Subcutaneous abdominal adipose tissue (tissue), 5 donors: ENCODE data around the gene CRY2.
A peak's percentile ranks its signal among the peaks of the same experiment; 100 is the strongest.
"Not testable (repeated sequence)": the region's sequence is repeated elsewhere in the genome, so short reads cannot be mapped to it uniquely, and the experiment has no call there.

Experiments
- H3K27ac ChIP-seq: one replicate; pipeline ENCODE4 v1.7.0; 2013; ENCODE audit warnings: low read depth, mild to moderate bottlenecking, inconsistent platforms, low read length, moderate library complexity
- H3K27me3 ChIP-seq, 5 donors: one replicate each; pipeline ENCODE4 v1.7.0; 2013; ENCODE audit warnings: low read length in 5 of 5, inconsistent platforms in 1 of 5; ENCODE audit not compliant: control insufficient read depth in 5 of 5, insufficient read depth in 4 of 5
- H3K36me3 ChIP-seq, 5 donors: one replicate each; pipeline ENCODE4 v1.7.0; 2013; ENCODE audit warnings: low read length in 5 of 5; ENCODE audit not compliant: control insufficient read depth in 5 of 5, insufficient read depth in 5 of 5
- H3K4me1 ChIP-seq, 5 donors: one replicate each; pipeline ENCODE4 v1.7.0; 2013; ENCODE audit warnings: low read length in 5 of 5, mild to moderate bottlenecking in 3 of 5, moderate library complexity in 1 of 5; ENCODE audit not compliant: control insufficient read depth in 5 of 5, insufficient read depth in 5 of 5
- H3K4me3 ChIP-seq, 5 donors: one replicate each; pipeline ENCODE4 v1.7.0; 2013; ENCODE audit warnings: low read length in 5 of 5, low read depth in 1 of 5
- H3K9ac ChIP-seq, 5 donors: one replicate each; pipeline ENCODE4 v1.7.0; 2013; ENCODE audit warnings: low read length in 5 of 5, mild to moderate bottlenecking in 4 of 5, moderate library complexity in 3 of 5
- H3K9me3 ChIP-seq, 5 donors: one replicate each; pipeline ENCODE4 v1.7.0; 2013; ENCODE audit warnings: low read length in 5 of 5; ENCODE audit not compliant: control insufficient read depth in 5 of 5
- donor health status: healthy.
- donor health status: healthy.
- donor health status: healthy.
- donor health status: healthy.
- donor health status: healthy.

Gene CRY2

GRCh38 chr11:45811571-45812290 is 35.5 kb upstream of the CRY2 start:
- Histone ChIP-seq H3K9me3 (no peaks in the 10 kb centered on the region), H3K4me3 (no peak overlapping the region), H3K27me3 (no peaks in the 10 kb centered on the region), H3K27ac (peak overlapping the region; percentile 10), H3K4me1 (peaks cover 12 to 43% (median 23%) of the 10 kb centered on the region in 5 donors), H3K36me3 (peaks cover 0 to 35% (median 32%) of the 10 kb centered on the region in 5 donors), H3K9ac (peak overlapping the region in 1 of 5 donors; percentile 19)

- H3K9me3 ChIP-seq, result no peaks in the 10 kb centered on the region
Observed at GRCh38 chr11:45812581-45813548, 34.4 kb upstream of the CRY2 start.

GRCh38 chr11:45815747-45816146 is 31.5 kb upstream of the CRY2 start:
- H3K27me3 ChIP-seq, result no peaks in the 10 kb centered on the region
- H3K9ac ChIP-seq, result no peak overlapping the region
- H3K36me3 ChIP-seq, result peaks cover 0 to 20% (median 18%) of the 10 kb centered on the region in 5 donors
- no peak overlapping the region for H3K4me3 ChIP-seq
- no peak overlapping the region for H3K27ac ChIP-seq
- peaks cover 0 to 17% (median 3%) of the 10 kb centered on the region in 5 donors for H3K4me1 ChIP-seq
- H3K9me3 ChIP-seq, result no peaks in the 10 kb centered on the region

More at GRCh38 chr11:45812581-45813548, 34.4 kb upstream of the CRY2 start:
- Histone ChIP-seq H3K9ac (peak overlapping the region in 1 of 5 donors; percentile 2), H3K27me3 (no peaks in the 10 kb centered on the region), H3K27ac (no peak overlapping the region), H3K4me1 (peaks cover 2 to 34% (median 12%) of the 10 kb centered on the region in 5 donors), H3K36me3 (peaks cover 0 to 35% (median 31%) of the 10 kb centered on the region in 5 donors), H3K4me3 (no peak overlapping the region)

GRCh38 chr11:45816614-45817013 is 30.7 kb upstream of the CRY2 start:
- Histone ChIP-seq H3K9me3 (no peaks in the 10 kb centered on the region), H3K4me3 (no peak overlapping the region), H3K36me3 (peaks cover 0 to 11% (median 10%) of the 10 kb centered on the region in 5 donors), H3K27ac (no peak overlapping the region), H3K27me3 (no peaks in the 10 kb centered on the region), H3K9ac (no peak overlapping the region), H3K4me1 (peaks cover 0 to 8% (median 3%) of the 10 kb centered on the region in 5 donors)

GRCh38 chr11:45817191-45817590 is 30.1 kb upstream of the CRY2 start:
- Histone ChIP-seq H3K4me1 (peaks cover 0 to 7% (median 3%) of the 10 kb centered on the region in 5 donors), H3K9ac (no peak overlapping the region), H3K36me3 (peaks cover 0 to 6% (median 4%) of the 10 kb centered on the region in 5 donors), H3K27me3 (no peaks in the 10 kb centered on the region), H3K9me3 (no peaks in the 10 kb centered on the region), H3K4me3 (no peak overlapping the region), H3K27ac (no peak overlapping the region)

GRCh38 chr11:45818961-45819605 is 28.2 kb upstream of the CRY2 start:
- Histone ChIP-seq H3K27me3 (no peaks in the 10 kb centered on the region), H3K4me1 (peaks cover 0 to 16% (median 3%) of the 10 kb centered on the region in 5 donors), H3K27ac (no peak overlapping the region)

GRCh38 chr11:45820211-45820857 is 26.9 kb upstream of the CRY2 start:
- H3K36me3 ChIP-seq, result no peaks in the 10 kb centered on the region
- H3K4me3 ChIP-seq, result no peak overlapping the region
- no peak overlapping the region for H3K9ac ChIP-seq
- H3K4me1 ChIP-seq, result peaks cover 0 to 16% (median 3%) of the 10 kb centered on the region in 5 donors
- no peaks in the 10 kb centered on the region for H3K9me3 ChIP-seq
- H3K27ac ChIP-seq, result no peak overlapping the region
- no peaks in the 10 kb centered on the region for H3K27me3 ChIP-seq

More at GRCh38 chr11:45818961-45819605, 28.2 kb upstream of the CRY2 start:
- H3K9ac ChIP-seq, result no peak overlapping the region
- no peak overlapping the region for H3K4me3 ChIP-seq
- H3K36me3 ChIP-seq, result no peaks in the 10 kb centered on the region
- no peaks in the 10 kb centered on the region for H3K9me3 ChIP-seq

- not testable (repeated sequence) for H3K9ac ChIP-seq, H3K27ac ChIP-seq, H3K36me3 ChIP-seq, H3K4me3 ChIP-seq, H3K9me3 ChIP-seq, H3K27me3 ChIP-seq
- peaks cover 0 to 27% (median 11%) of the 10 kb centered on the region in 5 donors for H3K4me1 ChIP-seq
Observed at GRCh38 chr11:45826492-45826891, 20.8 kb upstream of the CRY2 start.

GRCh38 chr11:45827123-45827522 is 20.2 kb upstream of the CRY2 start:
- peaks cover 0 to 3% (median 0%) of the 10 kb centered on the region in 5 donors for H3K9me3 ChIP-seq
- H3K4me1 ChIP-seq, result peaks cover 0 to 27% (median 11%) of the 10 kb centered on the region in 5 donors
- no peaks in the 10 kb centered on the region for H3K27me3 ChIP-seq
- no peak overlapping the region for H3K9ac ChIP-seq
- H3K36me3 ChIP-seq, result no peaks in the 10 kb centered on the region
- no peak overlapping the region for H3K4me3 ChIP-seq
- H3K27ac ChIP-seq, result no peak overlapping the region
